Chondrocyte (in vitro differentiated cells): Measurements from ENCODE around the gene ITPK1. TPM values are rescaled to one million over a fixed set of nuclear protein-coding genes. Genes with fewer than 3 reads are reported as not detected.

Experiments used
- DNase-seq: peaks from one replicate; pipeline ENCODE4 v3.0.0; 2021; ENCODE audit warnings: mixed read lengths, low spot score
- H3K27ac Mint-ChIP-seq: one replicate; pipeline ENCODE4 v1.8.0; 2021; ENCODE audit warnings: mild to moderate bottlenecking, moderate library complexity, mixed read lengths; ENCODE audit not compliant: unreplicated experiment
- H3K27me3 Mint-ChIP-seq: 2 replicates; pipeline ENCODE4 v1.8.0; 2021; ENCODE audit warnings: low read depth, mixed read lengths
- H3K36me3 Mint-ChIP-seq: 2 replicates; pipeline ENCODE4 v1.8.0; 2021; ENCODE audit warnings: low read depth, mixed read lengths
- H3K4me1 Mint-ChIP-seq: 2 replicates; pipeline ENCODE4 v1.8.0; 2021; ENCODE audit warnings: low read depth, mild to moderate bottlenecking, mixed read lengths
- H3K4me3 Mint-ChIP-seq: one replicate; pipeline ENCODE4 v1.8.0; 2021; ENCODE audit warnings: mild to moderate bottlenecking, moderate library complexity, mixed read lengths; ENCODE audit not compliant: unreplicated experiment
- H3K9me3 Mint-ChIP-seq: 2 replicates; pipeline ENCODE4 v1.8.0; 2021; ENCODE audit warnings: low read depth, mixed read lengths
- CTCF ChIP-seq: fragments of 200-600 bp; sonication (generic); IDR thresholded peaks from 2 replicates; pipeline ENCODE4 v1.5.0; 2021; ENCODE audit warnings: antibody characterized with exemption, mild to moderate bottlenecking, moderate library complexity
- total RNA-seq: library from RNA; stranded (reverse); gene quantifications from 3 replicates; pipeline ENCODE4 v1.2.1, GENCODE V29; 2021

ITPK1 gene
- total RNA-seq, 1 donor from 2014 or later, result 27.7 TPM

- Mint-ChIP-seq H3K36me3 (no peaks in the 10 kb centered on the region), H3K4me1 (no peaks in the 10 kb centered on the region), H3K9me3 (no peaks in the 10 kb centered on the region), H3K27ac (no peak overlapping the region), H3K4me3 (no peak overlapping the region), H3K27me3 (no peaks in the 10 kb centered on the region)
- TF ChIP-seq CTCF, result no peak
- no peak for DNase-seq
These were observed 15.2 kb downstream of the ITPK1 start for GRCh38 chr14:93100570-93100969.

- DNase-seq, result no peak
- no peaks in the 10 kb centered on the region for H3K36me3 Mint-ChIP-seq
- H3K9me3 Mint-ChIP-seq, result no peaks in the 10 kb centered on the region
- H3K27me3 Mint-ChIP-seq, result no peaks in the 10 kb centered on the region
- H3K4me1 Mint-ChIP-seq, result no peaks in the 10 kb centered on the region
- no peak for TF ChIP-seq CTCF
- no peak overlapping the region for H3K27ac Mint-ChIP-seq
- no peak overlapping the region for H3K4me3 Mint-ChIP-seq
These were observed 15.6 kb downstream of the ITPK1 start for GRCh38 chr14:93100100-93100499.

- no peaks in the 10 kb centered on the region for H3K36me3 Mint-ChIP-seq
- H3K27ac Mint-ChIP-seq, result no peak overlapping the region
- no peaks in the 10 kb centered on the region for H3K4me1 Mint-ChIP-seq
- no peaks in the 10 kb centered on the region for H3K27me3 Mint-ChIP-seq
- DNase-seq, result no peak
- TF ChIP-seq CTCF, result no peak
- no peaks in the 10 kb centered on the region for H3K9me3 Mint-ChIP-seq
- no peak overlapping the region for H3K4me3 Mint-ChIP-seq
These were observed 16.1 kb downstream of the ITPK1 start for GRCh38 chr14:93099643-93100042.

- DNase-seq, result no peak
- Mint-ChIP-seq H3K36me3 (no peaks in the 10 kb centered on the region), H3K27me3 (no peaks in the 10 kb centered on the region), H3K9me3 (no peaks in the 10 kb centered on the region), H3K27ac (no peak overlapping the region), H3K4me3 (no peak overlapping the region), H3K4me1 (no peaks in the 10 kb centered on the region)
- no peak for TF ChIP-seq CTCF
These were observed 16.5 kb downstream of the ITPK1 start for GRCh38 chr14:93099196-93099595.

- no peak for TF ChIP-seq CTCF
- no peaks in the 10 kb centered on the region for H3K36me3 Mint-ChIP-seq
- no peak overlapping the region for H3K4me3 Mint-ChIP-seq
- H3K4me1 Mint-ChIP-seq, result no peaks in the 10 kb centered on the region
- no peaks in the 10 kb centered on the region for H3K27me3 Mint-ChIP-seq
- no peak overlapping the region for H3K27ac Mint-ChIP-seq
- no peaks in the 10 kb centered on the region for H3K9me3 Mint-ChIP-seq
- DNase-seq, result no peak
These were observed 18.9 kb downstream of the ITPK1 start for GRCh38 chr14:93096691-93097322.
